NCI-H524 treated with DMSO at 0.1 percent for 48 hours (cell line): Measurements from ENCODE around the gene NAP1L1.

ENCODE experiments used
- DNase-seq: peaks from one replicate; lab custom pipeline; 2025; lab: John Stamatoyannopoulos, UW

The NAP1L1 gene

DNA sequence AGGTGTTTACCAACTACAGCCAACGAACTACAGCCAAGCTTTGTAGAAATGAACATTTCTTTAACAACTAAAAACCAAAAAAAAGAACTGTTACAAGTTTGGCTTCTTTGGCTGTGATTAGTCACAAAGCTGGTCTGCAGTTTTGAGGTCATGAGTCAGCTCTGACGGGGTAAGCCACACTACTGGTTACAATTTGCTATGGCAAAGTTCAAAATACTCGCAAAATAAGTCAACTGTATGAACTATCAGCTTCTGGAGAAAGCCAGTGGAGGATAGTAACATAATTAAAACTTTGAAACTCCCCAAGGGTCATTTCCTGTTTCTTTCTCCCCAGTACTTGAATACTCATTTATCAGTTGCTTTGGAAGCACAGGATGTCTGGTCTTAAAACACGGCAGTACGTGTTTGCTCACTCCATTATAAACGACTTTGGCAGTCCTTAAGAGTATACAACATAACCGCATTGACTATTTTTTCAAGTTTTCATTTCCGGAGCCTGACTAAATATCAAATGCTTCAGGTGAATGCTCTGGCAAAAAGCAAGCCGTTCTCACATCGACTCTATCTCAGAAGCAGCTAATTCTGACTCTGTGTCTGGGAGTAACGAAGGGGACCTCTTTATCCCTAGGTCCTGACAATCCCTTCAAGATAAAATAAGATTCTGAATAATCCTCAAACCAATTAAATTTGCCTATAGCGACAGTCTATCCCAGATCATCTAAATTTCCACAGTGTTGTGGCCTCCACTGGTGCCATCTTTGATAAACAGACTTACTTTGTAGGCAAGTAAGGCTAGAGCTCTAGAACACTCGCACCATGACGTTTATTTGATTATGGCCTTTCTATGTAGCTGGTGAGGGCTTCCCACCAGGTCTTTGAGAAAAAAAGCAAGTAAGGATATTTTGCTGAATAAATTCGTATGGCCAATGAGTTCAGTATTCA, 63.5 kb downstream of the NAP1L1 start:
- DNase-seq: no peak

GRCh38 chr12:76020281-76020680, 64.2 kb downstream of the NAP1L1 start:
- DNase-seq: no peak

DNA sequence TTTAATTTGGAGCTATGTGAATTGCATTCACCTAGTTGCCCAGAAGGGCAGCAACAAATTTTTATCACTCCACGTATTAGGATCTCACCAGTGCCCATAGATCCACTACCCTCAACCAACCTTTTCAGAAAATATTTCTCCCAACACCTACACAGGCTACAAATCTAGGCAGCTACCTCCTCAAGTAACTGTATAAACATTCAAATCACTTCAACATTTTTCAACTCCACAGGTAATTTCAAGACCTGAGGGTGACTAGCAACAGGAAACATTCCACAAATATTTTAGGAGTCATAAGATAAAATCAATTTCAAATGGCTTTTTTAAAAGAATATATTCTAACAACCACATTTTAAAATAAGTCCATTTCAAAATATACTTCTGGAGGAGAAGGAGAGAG, 65.8 kb downstream of the NAP1L1 start:
- no peak for DNase-seq

DNA sequence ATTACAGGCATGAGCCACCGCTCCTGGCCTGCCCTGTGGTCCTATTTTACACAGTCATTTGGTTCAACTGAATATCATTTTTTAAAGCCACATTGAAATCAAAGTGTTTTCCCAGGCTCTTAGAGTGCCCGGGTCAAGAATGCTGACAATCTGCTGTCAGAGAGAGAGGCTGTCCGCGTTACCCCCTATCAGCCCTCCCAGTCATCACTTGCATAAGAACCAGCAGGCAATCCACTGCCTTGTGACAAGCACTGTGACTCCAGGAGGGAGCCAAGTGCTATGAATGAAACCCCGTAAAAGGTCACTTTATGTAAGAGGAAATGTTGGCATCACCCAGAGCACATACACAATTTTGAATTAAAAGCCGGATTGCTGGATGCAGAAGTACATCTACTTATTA, 66.4 kb downstream of the NAP1L1 start:
- no peak for DNase-seq

- DNase-seq: no peak
These were observed 70.5 kb downstream of the NAP1L1 start for GRCh38 chr12:76014007-76014406.

DNA sequence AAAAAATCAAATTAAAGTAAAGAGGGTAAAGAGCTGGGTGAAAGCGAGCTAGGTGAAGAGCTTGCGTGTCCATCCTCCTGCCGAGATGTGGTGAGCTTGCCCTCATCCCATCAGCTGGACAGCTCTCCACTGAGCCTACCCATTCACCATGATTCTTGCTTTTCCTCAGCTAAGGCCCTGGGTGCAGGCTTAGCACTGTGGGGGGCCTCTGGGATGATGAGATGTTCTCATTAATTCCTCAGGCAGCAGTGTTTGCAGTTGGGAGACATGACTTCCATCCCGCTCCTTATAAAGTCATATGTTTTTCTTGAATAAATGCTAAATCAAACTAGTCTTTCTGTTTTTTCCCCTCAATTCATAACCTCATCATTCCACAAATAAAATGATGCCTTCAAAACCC, 70.9 kb downstream of the NAP1L1 start:
- DNase-seq: no peak

- DNase-seq: no peak
These were observed 71.8 kb downstream of the NAP1L1 start for GRCh38 chr12:76012644-76013043.

GRCh38 chr12:76010732-76011458, 73.6 kb downstream of the NAP1L1 start:
- DNase-seq: no peak

- no peak for DNase-seq
These were observed 76.1 kb downstream of the NAP1L1 start for GRCh38 chr12:76008428-76008827.

DNA sequence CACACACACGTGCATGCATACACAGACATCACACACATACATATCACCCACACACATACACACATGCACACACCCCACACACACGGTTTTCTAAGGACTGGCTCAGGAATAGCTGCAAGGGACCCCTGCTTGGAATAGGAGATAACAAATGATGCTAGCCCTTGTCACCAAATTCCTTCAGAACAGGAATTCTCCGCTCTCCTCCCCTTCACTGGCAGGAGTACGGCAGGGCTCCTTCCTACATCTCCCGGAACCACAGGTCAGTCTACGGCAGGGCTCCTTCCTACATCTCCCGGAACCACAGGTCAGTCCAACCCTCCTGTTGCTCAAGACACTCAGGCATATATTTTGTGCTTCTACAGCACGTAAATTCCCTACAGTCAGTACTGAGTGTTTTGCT, 76.8 kb downstream of the NAP1L1 start:
- no peak for DNase-seq

DNA sequence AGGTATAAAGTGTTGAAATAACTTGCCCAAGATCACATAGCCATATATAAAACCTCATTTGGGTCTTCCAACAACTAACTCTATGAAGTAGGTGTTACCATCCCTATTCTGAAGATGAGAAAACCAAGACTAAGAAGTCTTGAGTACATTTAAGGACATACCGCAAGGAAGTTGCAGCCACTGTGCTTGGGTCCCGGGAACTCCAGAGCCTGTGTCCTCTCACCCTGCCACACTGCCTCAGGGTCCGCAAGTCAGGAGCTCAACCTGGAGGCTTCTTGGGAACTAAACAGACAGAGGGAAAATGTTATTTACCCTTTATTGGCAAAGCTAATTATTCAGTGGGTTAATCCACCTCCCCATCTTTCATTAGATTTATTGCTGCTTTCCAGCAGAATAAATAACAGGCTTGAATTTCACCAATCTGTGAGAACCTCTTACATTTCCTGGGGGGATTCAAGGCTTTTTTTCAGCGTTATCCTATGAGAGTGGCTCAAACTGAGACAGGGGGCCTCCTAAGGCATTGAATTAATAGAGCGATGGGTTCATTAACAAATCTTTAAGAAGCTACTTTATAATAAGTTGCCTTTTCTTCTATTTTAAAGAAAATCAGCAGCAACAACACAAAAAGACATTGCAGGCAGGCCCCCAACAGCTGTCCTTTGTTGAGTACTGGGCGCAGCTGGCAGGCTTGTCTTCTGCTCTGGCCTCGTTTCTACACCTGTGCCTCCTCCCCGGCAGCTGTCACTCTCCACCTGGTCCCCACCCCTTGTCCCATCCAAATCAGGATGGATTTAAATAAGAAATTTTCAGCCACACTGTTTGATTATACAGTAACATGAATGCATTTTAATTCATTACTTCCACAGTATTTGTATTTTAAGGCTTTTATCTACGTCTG, 78.2 kb downstream of the NAP1L1 start:
- peak; percentile 79 for DNase-seq

DNA sequence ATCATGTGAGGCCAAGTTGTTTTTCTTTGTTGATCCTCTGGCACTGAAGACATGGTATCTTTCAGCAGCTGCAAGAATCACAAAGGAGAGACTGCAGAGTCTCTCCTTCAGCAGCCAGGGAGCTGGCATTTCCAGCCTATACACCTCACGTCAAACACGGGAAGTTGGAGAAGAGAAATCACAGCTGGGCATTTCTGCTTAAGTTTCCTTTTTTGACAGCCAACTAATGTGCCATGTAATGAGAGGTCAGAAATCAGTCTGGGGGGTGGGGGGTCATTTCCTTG, 81.2 kb downstream of the NAP1L1 start:
- DNase-seq: no peak

GRCh38 chr12:76002598-76003354, 81.7 kb downstream of the NAP1L1 start:
- no peak for DNase-seq

DNA sequence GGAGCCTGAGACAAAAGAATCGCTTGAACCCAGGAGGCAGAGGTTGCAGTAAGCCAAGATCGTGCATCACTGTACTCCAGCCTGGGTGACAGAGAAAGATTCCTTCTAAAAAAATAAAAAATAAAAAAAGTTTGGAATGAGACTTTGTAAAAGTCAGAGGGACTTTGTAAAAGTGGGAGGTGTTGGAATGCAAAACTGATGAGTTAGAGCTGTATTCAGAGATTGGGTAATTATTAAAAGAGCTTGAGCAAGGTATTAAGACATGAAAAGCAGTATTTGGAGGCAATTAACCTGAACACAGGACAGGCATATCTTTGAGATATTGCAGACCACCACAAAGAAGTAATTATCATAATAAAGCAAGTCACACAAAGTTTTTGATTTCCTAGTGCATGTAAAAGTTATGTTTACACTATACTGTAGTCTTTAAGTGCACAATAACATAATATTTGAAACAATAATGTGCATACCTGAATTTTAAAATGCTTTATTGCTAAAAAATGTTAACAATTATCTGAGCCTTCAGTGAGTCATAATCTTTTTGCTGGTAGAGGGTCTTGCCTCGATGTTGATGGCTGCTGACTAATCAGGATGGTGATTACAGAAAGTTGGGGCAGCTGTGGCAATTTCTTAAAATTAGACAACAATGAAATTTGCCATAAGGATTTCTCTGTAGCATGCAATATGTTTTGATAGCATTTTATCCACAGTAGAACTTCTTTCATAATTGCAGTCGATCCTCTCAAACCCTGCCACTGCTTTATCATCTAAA, 86.0 kb downstream of the NAP1L1 start:
- DNase-seq: no peak

DNA sequence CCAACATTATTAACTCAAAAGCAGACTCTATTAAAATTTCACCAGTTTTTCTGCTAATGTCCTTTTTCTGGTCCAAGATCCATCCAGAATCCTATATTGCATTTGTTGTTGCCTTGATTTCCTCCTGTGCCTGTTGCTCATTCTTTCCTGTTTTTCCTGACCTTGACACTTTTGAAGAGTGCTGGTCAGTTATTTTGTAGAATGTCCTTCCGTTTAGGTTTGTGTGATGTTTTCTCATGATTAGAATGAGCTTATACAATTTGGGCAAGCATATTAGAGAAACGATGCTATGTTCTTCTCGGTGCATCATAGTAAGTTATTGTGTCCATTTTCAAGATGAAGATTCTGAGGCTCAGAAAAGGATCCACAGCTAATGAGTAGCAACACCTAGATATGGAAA, 86.8 kb downstream of the NAP1L1 start:
- DNase-seq: no peak

DNA sequence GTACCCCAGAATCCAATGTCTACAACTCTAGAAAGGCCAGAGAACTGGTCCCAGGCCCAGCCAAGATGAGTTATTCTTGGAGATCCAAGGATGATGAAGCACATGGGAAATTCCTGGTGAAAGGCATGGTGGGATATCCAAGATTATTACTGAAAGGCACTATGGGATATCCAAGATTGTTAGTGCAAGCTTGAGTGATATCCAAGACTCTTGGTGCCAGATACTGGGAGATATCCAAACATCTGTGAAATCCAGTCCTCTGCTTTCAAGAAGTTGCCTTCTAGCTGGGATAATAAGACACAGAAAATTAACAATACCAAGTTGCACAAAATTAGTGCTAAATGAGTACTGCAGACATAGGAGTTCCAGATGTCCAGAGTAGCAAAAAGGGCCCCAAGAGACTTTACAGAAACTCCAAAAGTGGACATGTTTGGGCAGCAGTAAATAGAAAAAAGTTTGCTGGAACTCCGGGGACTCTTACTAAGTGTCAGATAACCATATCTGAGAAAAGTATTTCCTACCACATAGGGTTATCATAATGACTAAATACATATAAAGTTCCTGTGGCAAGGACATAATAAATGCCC, 87.5 kb downstream of the NAP1L1 start:
- no peak for DNase-seq

GRCh38 chr12:75995691-75996090, 88.8 kb downstream of the NAP1L1 start:
- no peak for DNase-seq

DNA sequence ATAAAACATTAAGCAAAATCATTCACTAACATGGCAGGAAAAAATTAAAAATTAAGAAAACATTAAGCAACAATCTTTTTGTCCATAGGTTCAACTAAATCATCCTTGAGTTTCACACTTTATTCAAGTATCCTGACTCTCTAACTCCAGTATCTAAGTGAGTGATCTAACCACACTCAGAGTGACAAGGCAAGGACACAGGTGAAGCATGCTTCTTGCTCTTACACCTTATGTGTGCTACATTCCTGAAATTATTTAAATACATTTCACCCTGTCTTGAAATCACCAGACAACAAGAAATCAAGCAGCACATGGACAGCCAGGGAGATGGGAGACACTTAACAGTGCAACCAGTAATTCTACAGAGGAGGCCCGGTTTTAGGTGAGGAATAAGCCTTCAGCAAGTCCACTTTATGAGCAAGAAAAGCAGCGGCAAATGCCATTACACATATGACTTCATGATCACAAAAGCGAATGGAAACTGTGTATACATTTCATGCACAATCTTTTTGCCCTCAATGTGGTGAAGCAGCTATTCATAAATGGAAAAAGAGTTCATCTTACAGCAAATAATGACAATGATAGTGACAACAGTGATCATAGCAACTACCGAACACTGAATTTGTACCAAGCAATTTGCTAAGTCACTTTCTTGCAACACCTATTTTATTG, 90.3 kb downstream of the NAP1L1 start:
- no peak for DNase-seq

DNA sequence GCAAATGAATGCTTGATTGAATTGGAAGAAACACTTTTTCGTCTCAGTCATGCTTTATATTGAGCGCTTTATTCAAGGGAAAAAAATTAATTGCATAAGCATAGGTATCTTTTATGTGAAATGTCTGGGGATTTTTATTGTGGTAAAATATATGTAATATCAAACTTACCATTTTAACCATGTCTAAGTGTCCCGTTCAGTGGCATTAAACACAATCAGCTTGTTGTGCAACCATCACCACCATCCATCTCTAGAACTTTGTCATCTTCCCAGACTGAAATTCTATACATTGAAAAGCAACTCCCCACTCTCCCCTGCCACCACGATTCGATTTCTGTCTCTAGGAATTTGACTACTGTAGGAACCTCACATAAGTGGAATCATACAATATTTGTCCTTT, 92.7 kb downstream of the NAP1L1 start:
- no peak for DNase-seq
